Ishikawa (cell line): Measurements from ENCODE around the gene MAP3K15.

Experiments used
- CEBPB ChIP-seq: IDR thresholded peaks from 2 replicates; pipeline ENCODE4 v1.6.1; 2012
- CREB1 ChIP-seq: IDR thresholded peaks from 2 replicates; pipeline ENCODE4 v1.6.1; 2012; ENCODE audit warnings: low read depth
- EGR1 ChIP-seq: IDR thresholded peaks from 2 replicates; pipeline ENCODE4 v1.6.1; 2012
- EP300 ChIP-seq: IDR thresholded peaks from 2 replicates; pipeline ENCODE4 v1.6.1; 2012; ENCODE audit warnings: borderline replicate concordance
- FOXM1 ChIP-seq: IDR thresholded peaks from 2 replicates; pipeline ENCODE4 v1.6.1; 2012; ENCODE audit warnings: low read depth, borderline replicate concordance
- NFIC ChIP-seq: IDR thresholded peaks from 2 replicates; pipeline ENCODE4 v1.6.1; 2012
- RAD21 ChIP-seq: IDR thresholded peaks from 2 replicates; pipeline ENCODE4 v1.6.1; 2012; ENCODE audit warnings: low read depth
- TAF1 ChIP-seq: IDR thresholded peaks from 2 replicates; pipeline ENCODE4 v1.6.1; 2012; ENCODE audit warnings: low read depth, mild to moderate bottlenecking
- TCF12 ChIP-seq: IDR thresholded peaks from 2 replicates; pipeline ENCODE4 v1.6.1; 2012; ENCODE audit warnings: low read depth
- TEAD4 ChIP-seq: IDR thresholded peaks from 2 replicates; pipeline ENCODE4 v1.6.1; 2012
- YY1 ChIP-seq: IDR thresholded peaks from 2 replicates; pipeline ENCODE4 v1.6.1; 2012; ENCODE audit warnings: low read depth
- ZBTB7A ChIP-seq: IDR thresholded peaks from 2 replicates; pipeline ENCODE4 v1.6.1; 2012; ENCODE audit warnings: low read depth
- TF ChIP-seq, protein P1 (sequence below): IDR thresholded peaks from 2 replicates; pipeline ENCODE4 v1.6.1; 2012
- TF ChIP-seq, protein P2 (sequence below): IDR thresholded peaks from 2 replicates; pipeline ENCODE4 v1.6.1; 2012; ENCODE audit warnings: low read depth, mild to moderate bottlenecking
- TF ChIP-seq, protein P3 (sequence below): IDR thresholded peaks from 2 replicates; pipeline ENCODE4 v1.6.1; 2012

MAP3K15 gene

DNA sequence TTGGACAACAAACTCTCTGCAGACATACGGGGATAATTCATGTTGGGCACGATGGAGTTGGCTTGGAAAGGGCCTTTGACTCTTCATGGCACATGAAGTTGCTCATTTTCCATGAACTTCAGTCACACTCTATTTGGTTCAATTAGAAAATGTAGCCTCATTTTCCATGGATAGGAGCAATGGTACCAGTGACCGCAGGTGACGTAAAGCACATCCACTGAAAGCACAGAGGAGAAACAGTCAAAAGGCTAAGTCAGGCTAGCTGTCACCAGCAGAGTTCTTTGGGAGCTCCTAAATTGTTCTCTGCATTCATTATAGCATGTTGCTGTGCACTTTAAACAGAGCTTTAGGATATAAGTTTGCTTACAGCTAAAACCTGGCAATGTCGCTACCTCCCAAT is 39.9 kb upstream of the MAP3K15 start:
- TF ChIP-seq, protein P1, sequence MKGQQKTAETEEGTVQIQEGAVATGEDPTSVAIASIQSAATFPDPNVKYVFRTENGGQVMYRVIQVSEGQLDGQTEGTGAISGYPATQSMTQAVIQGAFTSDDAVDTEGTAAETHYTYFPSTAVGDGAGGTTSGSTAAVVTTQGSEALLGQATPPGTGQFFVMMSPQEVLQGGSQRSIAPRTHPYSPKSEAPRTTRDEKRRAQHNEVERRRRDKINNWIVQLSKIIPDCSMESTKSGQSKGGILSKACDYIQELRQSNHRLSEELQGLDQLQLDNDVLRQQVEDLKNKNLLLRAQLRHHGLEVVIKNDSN = no peak
- TF ChIP-seq FOXM1 (no peak), TEAD4 (no peak), YY1 (no peak), NFIC (no peak), EGR1 (no peak), CEBPB (no peak), EP300 (no peak)
- TF ChIP-seq, protein P2, sequence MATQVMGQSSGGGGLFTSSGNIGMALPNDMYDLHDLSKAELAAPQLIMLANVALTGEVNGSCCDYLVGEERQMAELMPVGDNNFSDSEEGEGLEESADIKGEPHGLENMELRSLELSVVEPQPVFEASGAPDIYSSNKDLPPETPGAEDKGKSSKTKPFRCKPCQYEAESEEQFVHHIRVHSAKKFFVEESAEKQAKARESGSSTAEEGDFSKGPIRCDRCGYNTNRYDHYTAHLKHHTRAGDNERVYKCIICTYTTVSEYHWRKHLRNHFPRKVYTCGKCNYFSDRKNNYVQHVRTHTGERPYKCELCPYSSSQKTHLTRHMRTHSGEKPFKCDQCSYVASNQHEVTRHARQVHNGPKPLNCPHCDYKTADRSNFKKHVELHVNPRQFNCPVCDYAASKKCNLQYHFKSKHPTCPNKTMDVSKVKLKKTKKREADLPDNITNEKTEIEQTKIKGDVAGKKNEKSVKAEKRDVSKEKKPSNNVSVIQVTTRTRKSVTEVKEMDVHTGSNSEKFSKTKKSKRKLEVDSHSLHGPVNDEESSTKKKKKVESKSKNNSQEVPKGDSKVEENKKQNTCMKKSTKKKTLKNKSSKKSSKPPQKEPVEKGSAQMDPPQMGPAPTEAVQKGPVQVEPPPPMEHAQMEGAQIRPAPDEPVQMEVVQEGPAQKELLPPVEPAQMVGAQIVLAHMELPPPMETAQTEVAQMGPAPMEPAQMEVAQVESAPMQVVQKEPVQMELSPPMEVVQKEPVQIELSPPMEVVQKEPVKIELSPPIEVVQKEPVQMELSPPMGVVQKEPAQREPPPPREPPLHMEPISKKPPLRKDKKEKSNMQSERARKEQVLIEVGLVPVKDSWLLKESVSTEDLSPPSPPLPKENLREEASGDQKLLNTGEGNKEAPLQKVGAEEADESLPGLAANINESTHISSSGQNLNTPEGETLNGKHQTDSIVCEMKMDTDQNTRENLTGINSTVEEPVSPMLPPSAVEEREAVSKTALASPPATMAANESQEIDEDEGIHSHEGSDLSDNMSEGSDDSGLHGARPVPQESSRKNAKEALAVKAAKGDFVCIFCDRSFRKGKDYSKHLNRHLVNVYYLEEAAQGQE = no peak

DNA sequence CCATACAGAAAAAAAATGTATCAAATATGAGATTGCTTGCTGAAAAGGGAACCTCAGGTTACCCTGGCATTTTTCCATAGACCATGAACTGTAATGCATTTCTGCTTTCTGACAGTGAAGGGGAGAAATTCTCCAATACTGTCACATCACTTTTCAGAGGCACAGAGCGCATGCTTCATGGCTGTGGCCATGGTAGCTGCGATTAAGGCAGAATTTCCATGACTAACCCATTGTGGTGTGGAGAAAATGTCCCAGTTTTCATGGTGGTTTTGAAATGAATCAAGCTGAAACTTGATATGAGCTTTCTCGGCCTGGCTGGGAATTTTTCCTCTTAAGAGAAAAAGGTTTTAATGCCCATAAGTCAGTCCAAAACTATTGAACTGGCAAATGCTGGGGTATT is 39.5 kb upstream of the MAP3K15 start:
- TF ChIP-seq FOXM1 (no peak), TEAD4 (no peak), EGR1 (no peak), TCF12 (no peak), EP300 (no peak), CEBPB (no peak), YY1 (no peak)
- TF ChIP-seq, protein P3, sequence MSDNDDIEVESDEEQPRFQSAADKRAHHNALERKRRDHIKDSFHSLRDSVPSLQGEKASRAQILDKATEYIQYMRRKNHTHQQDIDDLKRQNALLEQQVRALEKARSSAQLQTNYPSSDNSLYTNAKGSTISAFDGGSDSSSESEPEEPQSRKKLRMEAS = no peak

DNA sequence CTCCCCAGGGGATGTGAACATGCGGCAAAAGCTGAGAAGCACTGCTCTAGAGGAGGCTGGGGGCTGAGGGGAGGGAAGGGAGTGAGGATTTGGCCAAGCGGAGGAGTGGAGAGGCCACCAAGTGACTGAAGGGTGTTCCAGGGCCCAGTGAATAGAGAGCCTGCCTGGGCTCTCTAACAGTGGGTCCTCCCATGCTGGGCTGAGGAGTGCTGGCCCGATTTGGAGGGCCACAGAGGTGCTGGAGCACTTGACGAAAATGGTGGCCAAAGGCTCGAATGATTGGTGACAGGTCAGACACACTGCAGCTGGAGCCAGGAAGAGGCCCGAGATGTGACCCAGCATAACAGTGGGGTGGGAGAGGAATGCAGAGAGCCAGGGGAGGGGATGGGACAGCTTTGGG is 37.5 kb upstream of the MAP3K15 start:
- TF ChIP-seq FOXM1 (no peak), NFIC (no peak), EGR1 (no peak), ZBTB7A (no peak), RAD21 (no peak), TEAD4 (no peak)

DNA sequence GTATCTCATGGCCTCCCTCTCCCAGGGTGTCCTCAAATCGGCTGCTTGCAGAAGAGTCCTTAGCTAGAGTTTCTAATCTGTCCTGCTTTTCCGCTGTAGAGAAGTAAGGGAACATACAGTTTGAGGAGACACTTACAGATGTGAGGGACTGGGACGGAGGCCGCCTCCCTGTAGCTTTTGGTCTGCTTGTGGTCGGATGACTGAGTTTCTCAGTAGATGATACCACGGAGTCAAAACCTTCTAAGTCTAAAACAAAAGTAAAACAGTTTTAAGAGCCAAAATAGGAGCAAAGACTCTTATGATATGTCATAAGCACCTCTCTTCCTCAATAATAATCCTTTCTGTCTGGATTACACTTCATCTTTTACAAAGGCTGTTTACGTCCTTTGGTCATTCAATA is 34.5 kb upstream of the MAP3K15 start:
- TF ChIP-seq, protein P2 = no peak
- TF ChIP-seq, protein P3 = no peak
- no peak for TF ChIP-seq ZBTB7A

DNA sequence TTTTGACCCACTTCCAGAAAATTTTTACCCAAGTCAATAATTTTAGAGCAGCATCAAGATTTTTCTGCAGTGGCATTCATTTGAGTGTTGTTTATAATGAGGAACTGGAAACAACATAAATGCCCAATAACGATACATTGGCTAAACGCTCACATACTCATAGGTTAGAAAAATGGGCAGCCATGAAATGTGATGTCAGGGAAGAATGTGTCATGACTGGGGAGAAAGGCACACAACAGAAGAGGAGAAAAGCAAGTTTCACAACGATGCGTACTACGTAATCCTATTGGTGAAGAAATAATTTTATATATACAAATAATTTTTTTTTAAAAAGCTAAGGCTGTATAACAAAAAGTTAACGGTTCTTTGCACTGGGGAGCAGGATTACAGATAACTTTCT is 33.6 kb upstream of the MAP3K15 start:
- TF ChIP-seq TAF1 = no peak
- no peak for TF ChIP-seq RAD21
- TF ChIP-seq, protein P2 = no peak
- TF ChIP-seq EP300 = no peak

DNA sequence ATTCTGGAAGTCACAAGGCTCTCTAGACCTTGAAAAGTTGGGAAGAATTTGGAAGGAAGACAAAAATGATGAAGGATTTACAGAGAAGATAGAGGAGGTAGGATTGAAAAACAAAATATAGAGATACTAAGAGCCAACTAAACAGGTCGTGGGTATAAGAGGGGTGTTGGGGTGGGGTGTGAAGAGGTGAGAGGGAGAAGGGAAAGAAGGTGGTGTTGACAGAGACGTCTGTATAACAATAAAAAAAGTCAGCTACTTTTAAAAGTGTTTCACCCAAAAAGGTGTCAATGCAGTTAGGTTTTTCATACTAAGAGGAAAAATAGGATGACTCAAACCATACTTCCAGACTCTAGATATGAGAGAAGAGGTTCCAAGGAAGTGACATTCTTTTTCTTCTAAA is 33.0 kb upstream of the MAP3K15 start:
- TF ChIP-seq ZBTB7A (no peak), FOXM1 (no peak), YY1 (no peak), CEBPB (no peak), TAF1 (no peak), CREB1 (no peak), NFIC (no peak), EGR1 (no peak), EP300 (no peak), TEAD4 (no peak), TCF12 (no peak), RAD21 (no peak)
- TF ChIP-seq, protein P2 = no peak
- TF ChIP-seq, protein P3 = no peak
